CD4-positive, alpha-beta T cell treated with Interleukin-4 for 1 hour (primary cell): ENCODE data around the gene CDK4.

Experiments used
- DNase-seq, 2 donors: peaks; one replicate each; pipeline ENCODE4 v3.0.0-alpha.2; 2020 to 2022

CDK4 gene

GRCh38 chr12:57771236-57771872 is 19.2 kb upstream of the CDK4 start:
- peak; percentile 86 to 87 for DNase-seq

GRCh38 chr12:57770734-57771133 is 18.6 kb upstream of the CDK4 start:
- no peak for DNase-seq

- DNase-seq: no peak
Observed at GRCh38 chr12:57769594-57769993, 17.5 kb upstream of the CDK4 start.

GRCh38 chr12:57767876-57768275 is 15.8 kb upstream of the CDK4 start:
- DNase-seq: no peak

- DNase-seq: no peak
Observed at GRCh38 chr12:57767305-57767698, 15.2 kb upstream of the CDK4 start.

- no peak for DNase-seq
Observed at GRCh38 chr12:57766464-57767304, 14.6 kb upstream of the CDK4 start, which contains the start of gene CYP27B1. TSS of gene CYP27B1 (minus strand) at chr12:57767078. CDS start at chr12:57767041, 37 bp downstream.

- DNase-seq: no peak
Observed at GRCh38 chr12:57765698-57766463, 13.8 kb upstream of the CDK4 start.

GRCh38 chr12:57765003-57765697 is 13.0 kb upstream of the CDK4 start:
- DNase-seq: peak; percentile 46 to 57

GRCh38 chr12:57764662-57765002 is 12.5 kb upstream of the CDK4 start:
- DNase-seq: no peak

GRCh38 chr12:57763881-57764661 is 12.0 kb upstream of the CDK4 start:
- no peak for DNase-seq

GRCh38 chr12:57762463-57762862 is 10.4 kb upstream of the CDK4 start:
- no peak for DNase-seq

GRCh38 chr12:57761391-57761998 is 9.4 kb upstream of the CDK4 start:
- no peak for DNase-seq

GRCh38 chr12:57760347-57760982 is 8.4 kb upstream of the CDK4 start:
- DNase-seq: no peak

GRCh38 chr12:57759360-57759980 is 7.4 kb upstream of the CDK4 start:
- peak; percentile 54 to 65 for DNase-seq

- DNase-seq: no peak
Observed at GRCh38 chr12:57758552-57759359, 6.6 kb upstream of the CDK4 start.

GRCh38 chr12:57757771-57758170 is 5.7 kb upstream of the CDK4 start:
- DNase-seq: no peak

- DNase-seq: peak; percentile 75 to 78
Observed at GRCh38 chr12:57756406-57757341, 4.6 kb upstream of the CDK4 start.
